22Rv1 (cell line): ENCODE results near the gene PRR5.

ENCODE experiments used
- CTCF ChIP-seq: fragments of 450-650 bp; IDR thresholded peaks from 2 replicates; pipeline ENCODE4 v1.5.1; 2017; ENCODE audit warnings: mild to moderate bottlenecking
- ZFX ChIP-seq: fragments of 450-650 bp; IDR thresholded peaks from 2 replicates; pipeline ENCODE4 v1.6.1; 2017; ENCODE audit warnings: antibody characterized with exemption, borderline replicate concordance

- no peak for TF ChIP-seq CTCF
- no peak for TF ChIP-seq ZFX
These were observed 18.8 kb upstream of the PRR5 start for GRCh38 chr22:44683237-44683636.
